ENCODE data around the gene CEP104. TPM values are rescaled to one million over a fixed set of nuclear protein-coding genes. Genes with fewer than 3 reads are reported as not detected.

Gene CEP104
- total and polyA plus RNA-seq, 10 of the 15 experiments (the other 5 are each of a cell fraction or from before 2014, with no cell fraction given) = 7.2 to 34.8 (median 19.3) TPM

- DNase-seq (ENCODE audit: low read depth, low spot score) (no peak), FAIRE-seq (no peak), ATAC-seq (no peak)
- Histone ChIP-seq H3K9me3 (replicated peaks; ENCODE audit: control insufficient read depth, insufficient read depth, low read length) (peaks cover 3% of the 10 kb centered on the region; the same call in 2 of the 3 replicates), H3K4me2 (ENCODE audit: control insufficient read depth, insufficient read depth) (no peak overlapping the region), H3K36me3 (ENCODE audit: control insufficient read depth in 2 of 2, insufficient read depth in 2 of 2, low read length in 1 of 2) (no peaks in the 10 kb centered on the region), H3K9ac (ENCODE audit: control insufficient read depth, insufficient read depth, low read length) (no peak overlapping the region), H3K79me2 (ENCODE audit: control insufficient read depth, insufficient read depth, low read length) (peaks cover 11% of the 10 kb centered on the region), H3K27ac (ENCODE audit: control insufficient read depth, insufficient read depth) (no peak overlapping the region; the same call in 1 of the 2 replicates), H2AFZ (ENCODE audit: control insufficient read depth, low read depth, low read length) (no peak overlapping the region), H3K4me3 (no peak overlapping the region), H3K27me3 (replicated peaks in 1 of 2; ENCODE audit: control insufficient read depth in 2 of 2, insufficient read depth in 2 of 2, low read length in 1 of 2) (no peaks in the 10 kb centered on the region), H4K20me1 (ENCODE audit: control insufficient read depth, insufficient read depth) (no peaks in the 10 kb centered on the region), H3K4me1 (ENCODE audit: control insufficient read depth, insufficient read depth, low read length) (peaks cover 11% of the 10 kb centered on the region)
- SMC1A ChIA-PET (ENCODE audit: uncharacterized antibody, unreplicated experiment) = no interaction called here
- TF ChIP-seq, protein P1, sequence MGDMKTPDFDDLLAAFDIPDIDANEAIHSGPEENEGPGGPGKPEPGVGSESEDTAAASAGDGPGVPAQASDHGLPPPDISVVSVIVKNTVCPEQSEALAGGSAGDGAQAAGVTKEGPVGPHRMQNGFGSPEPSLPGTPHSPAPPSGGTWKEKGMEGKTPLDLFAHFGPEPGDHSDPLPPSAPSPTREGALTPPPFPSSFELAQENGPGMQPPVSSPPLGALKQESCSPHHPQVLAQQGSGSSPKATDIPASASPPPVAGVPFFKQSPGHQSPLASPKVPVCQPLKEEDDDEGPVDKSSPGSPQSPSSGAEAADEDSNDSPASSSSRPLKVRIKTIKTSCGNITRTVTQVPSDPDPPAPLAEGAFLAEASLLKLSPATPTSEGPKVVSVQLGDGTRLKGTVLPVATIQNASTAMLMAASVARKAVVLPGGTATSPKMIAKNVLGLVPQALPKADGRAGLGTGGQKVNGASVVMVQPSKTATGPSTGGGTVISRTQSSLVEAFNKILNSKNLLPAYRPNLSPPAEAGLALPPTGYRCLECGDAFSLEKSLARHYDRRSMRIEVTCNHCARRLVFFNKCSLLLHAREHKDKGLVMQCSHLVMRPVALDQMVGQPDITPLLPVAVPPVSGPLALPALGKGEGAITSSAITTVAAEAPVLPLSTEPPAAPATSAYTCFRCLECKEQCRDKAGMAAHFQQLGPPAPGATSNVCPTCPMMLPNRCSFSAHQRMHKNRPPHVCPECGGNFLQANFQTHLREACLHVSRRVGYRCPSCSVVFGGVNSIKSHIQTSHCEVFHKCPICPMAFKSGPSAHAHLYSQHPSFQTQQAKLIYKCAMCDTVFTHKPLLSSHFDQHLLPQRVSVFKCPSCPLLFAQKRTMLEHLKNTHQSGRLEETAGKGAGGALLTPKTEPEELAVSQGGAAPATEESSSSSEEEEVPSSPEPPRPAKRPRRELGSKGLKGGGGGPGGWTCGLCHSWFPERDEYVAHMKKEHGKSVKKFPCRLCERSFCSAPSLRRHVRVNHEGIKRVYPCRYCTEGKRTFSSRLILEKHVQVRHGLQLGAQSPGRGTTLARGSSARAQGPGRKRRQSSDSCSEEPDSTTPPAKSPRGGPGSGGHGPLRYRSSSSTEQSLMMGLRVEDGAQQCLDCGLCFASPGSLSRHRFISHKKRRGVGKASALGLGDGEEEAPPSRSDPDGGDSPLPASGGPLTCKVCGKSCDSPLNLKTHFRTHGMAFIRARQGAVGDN (IDR thresholded peaks at IDR 0.05) = no peak
- BruUV-seq (replicated peaks) = no TSS peak
- CTCF ChIA-PET = interaction anchor here (1.4 kb wide), 1 partner anchor 24 kb away, joined by 4 read pairs; no protein-coding TSS in a partner anchor
- POLR2A ChIA-PET = no interaction called here
- WGBS (ENCODE audit: insufficient coverage, insufficient replicate concordance, low lambda C conversion rate, missing lambda C conversion rate) = 71% methylated on average over 11 of the region's 11 CpGs
- intact Hi-C loops (cut with micrococcal nuclease; ENCODE audit: unreplicated experiment) = loop anchor here (5.0 kb wide), 1 partner anchor 102 kb away; the partner anchor contains the start of gene C1orf174
- in situ Hi-C loops (cut with MboI) = no loop called here
- RAD21 ChIA-PET (ENCODE audit: unreplicated experiment) = no interaction called here
Measured at GRCh38 chr1:3799976-3800685, 56.9 kb downstream of the CEP104 start.
